ENCODE results near the gene FAM13A.

- TF ChIP-seq CTCF (IDR thresholded peaks at IDR 0.05) (no peak), EZH2 (IDR thresholded peaks at IDR 0.05) (no peak), EZH2phosphoT487 (IDR thresholded peaks at IDR 0.05) (no peak)
Measured at GRCh38 chr4:88802138-88802537, 254.8 kb downstream of the FAM13A start.

Measured in neural progenitor cell (in vitro differentiated cells).